Occipital lobe (tissue), 2 donors: ENCODE measurements around the gene SBF2. TPM values are rescaled to one million over a fixed set of nuclear protein-coding genes. Genes with fewer than 3 reads are reported as not detected.
"Not testable (repeated sequence)": the region's sequence is repeated elsewhere in the genome, so short reads cannot be mapped to it uniquely, and the experiment has no call there.

Source experiments
- DNase-seq: peaks from one replicate; lab custom pipeline; 2025; lab: John Stamatoyannopoulos, UW
- total RNA-seq: library from RNA; depleted of rRNA; stranded (reverse); fragments of >200 nt; gene quantifications from one replicate; pipeline ENCODE4 v1.2.3, GENCODE V29; 2014

The SBF2 gene
- total RNA-seq, 1 donor from 2014 or later = 132 TPM

DNA sequence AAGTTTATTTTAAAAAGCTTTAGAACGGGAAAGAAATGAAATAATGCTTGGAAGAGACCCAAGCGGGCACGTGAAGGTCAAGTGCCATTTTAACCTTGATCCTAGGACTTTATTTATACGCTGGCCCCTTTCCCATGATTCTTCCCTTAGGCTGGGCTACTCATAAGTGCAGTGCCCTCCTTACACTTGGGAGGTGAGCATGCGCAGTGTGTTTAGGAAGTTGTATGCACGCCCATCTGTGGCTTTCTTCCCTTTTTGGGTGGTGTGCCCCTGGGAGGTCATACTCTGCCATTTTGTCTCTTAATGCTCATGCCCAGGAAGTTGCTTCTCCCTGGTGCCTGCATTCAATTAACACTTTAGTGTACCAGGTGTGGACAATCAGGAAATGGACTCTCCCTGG, 390.4 kb downstream of the SBF2 start:
- DNase-seq = no peak

DNA sequence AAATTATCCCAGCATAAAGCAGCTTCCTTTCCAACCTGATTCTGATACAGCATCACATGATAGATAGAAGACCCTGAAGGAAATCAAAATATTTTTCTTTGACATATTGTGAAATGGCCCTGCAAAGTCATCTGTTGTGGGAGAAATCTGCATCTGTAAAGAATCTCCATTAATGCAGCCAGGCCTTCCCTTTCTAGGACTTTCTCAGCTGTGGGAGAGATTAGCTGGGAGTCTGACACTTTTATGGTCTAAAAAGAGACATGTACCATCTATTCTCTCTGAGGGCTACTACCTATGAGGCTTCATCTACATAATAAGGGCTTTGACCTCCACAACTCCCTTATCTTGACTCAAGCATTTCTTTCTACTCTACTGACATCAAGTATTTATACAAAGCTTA, 392.1 kb downstream of the SBF2 start:
- no peak for DNase-seq

DNA sequence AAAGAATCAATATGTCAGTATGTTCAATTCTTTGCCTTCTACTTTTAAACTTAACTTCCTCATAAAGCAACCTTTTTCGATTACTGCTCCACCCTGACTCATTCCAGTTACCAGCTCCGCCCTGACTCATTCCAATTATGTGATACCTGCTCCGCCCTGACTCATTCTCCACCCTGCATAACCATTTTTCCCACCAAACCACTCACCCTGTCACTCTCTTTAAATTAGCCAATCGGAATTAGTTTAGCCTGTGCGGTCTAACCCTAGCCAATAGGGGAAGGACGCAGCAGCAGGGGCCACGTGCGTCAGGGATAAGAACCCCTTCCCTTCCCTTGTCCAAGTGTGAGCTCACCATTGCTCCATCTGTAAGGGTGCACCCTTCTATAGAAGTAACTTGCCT, 393.8 kb downstream of the SBF2 start:
- not testable (repeated sequence) for DNase-seq

DNA sequence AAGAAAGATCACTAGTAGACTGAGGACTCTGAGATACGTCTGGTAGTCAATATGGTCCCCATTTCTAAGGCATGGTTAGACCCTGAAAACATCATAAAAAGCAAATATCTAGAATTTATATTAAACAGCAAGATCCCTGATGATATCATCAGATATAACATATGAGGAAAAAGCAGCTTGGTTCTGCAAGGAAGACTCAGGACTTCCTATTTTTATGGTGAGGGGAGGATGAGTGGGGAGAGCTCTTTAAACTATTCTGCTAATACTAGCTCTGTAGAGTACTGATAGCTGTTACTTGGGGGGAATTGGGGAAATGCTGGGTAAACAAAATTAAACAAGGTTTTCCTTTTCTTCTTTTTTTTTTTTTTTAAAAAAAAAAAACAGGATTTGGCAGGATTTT, 394.3 kb downstream of the SBF2 start:
- no peak for DNase-seq

DNA sequence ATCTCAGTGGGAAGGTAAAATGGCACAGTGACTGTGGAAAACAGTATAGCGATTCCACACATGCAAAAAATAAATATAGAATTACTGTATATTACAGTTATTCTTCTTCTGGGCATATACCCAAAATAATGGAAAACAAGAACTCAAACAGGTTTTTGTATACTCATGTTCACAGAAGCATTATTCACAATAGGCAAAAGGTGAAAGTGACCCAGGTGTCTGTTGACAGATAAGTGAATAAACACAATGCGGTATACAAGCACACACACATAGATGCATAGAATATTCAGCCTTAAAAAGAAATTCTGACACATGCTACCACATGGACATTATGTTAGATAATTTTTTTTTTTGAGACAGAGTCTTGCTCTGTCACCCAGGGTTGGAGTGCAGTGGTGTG, 397.1 kb downstream of the SBF2 start:
- no peak for DNase-seq

DNA sequence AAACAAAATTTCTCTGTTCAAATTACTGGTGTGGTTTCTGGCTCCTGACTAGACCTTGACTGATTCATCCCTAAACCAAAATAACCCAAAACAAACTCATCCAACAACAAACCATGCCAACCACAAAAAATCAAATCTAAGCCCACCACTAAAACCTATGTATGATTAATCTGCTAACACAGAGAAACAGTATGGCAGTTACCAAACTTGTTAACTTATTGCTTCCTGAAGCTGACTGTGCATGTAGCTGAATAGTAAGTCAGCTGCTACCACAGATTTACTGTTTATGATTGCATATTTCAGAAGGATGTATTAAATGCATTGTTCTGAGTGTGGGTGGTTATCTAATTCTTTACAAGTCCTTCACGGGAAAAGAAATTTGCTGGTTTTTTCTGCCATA, 399.0 kb downstream of the SBF2 start:
- no peak for DNase-seq

DNA sequence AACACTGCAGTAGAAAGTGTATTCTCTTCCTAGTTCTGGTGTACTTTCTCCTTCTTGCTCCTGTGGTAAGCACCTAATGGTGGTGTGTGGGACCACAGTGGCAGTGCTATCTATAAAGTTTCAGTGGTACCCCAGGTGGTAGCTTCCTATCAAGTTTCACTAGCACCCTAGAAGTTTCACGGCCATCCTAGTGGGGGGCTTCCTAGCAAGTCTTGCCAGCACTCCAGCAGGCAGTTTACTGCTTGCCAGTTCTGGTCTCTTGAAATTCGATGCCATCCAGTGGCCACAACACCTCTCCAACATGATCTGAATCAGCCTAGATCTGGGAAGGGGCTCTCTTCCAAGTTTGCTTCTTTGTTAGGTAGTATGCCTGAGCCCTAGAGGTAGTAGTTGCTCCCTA, 400.5 kb downstream of the SBF2 start:
- no peak for DNase-seq

DNA sequence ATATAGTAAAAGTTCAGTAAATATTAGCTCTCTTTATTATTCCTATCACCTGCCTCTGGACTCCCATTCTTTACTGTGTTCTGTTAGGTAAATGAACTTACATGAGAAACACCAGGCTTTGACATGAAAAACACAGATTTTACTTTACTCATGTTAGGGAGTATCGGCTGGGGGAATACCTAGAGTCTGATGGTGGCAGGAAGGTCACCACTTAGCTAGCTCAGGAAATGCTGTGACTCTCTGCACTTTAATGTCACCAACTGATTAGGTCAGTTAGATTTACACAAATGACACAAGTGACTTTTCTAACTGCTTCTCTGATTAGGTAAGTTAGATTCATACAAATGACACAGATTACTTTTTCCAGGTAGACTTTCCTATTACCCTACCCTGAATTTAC, 405.1 kb downstream of the SBF2 start:
- DNase-seq = no peak

DNA sequence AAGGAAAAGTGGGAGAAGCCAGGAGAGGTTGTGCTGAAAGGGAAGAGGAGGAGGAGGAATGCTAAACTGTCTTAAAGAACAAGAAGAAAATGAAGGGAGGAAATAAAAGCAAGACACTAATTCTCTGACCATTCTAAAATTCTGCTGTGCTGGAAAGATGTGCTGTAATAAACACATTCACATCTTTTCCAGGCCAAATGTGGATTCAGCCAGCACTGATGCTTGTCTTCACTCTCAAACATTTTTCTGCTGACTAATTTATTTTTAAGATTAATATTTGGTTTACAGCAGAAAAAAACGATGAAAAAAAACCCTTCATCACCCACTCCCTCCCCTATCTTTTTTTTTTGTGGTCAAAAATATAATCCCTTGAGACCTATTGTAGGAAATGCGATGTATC, 406.5 kb downstream of the SBF2 start:
- DNase-seq = no peak

DNA sequence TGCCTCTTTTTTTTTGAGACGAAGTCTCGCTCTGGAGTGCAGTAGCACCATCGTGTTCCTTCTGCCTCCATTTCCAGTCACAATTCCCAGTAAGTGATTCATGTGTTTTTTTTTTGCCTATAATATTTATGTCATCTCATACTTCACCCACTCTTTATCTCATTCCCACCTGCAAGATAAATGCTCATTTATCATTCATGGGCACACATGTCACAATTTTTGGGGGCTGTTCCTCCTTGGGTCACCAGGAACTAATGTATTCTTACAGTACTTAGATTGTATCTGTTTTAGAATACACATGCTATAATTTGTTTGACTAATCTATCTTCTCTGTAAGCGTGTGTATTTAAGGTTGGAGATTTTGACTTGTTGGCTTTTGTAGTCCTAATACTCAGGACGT, 407.4 kb downstream of the SBF2 start:
- DNase-seq = no peak

DNA sequence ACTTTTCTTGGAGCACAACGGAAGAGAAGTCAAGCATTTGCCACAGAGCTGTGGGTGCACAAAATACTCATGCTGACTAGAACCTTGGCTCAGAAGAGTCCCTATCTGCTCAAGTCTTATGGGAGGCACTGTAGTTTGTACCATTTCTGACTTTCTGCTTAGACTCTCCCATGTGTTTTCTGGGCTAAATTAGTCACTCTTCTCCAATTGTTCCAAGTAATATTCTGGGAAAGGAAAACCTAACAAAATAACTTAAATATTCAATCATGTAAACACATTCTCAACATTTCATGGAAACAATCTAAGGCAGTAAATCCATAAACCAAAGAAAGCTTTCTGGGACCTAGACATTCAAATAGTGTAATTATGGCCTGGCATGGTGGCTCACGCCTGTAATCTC, 409.4 kb downstream of the SBF2 start:
- no peak for DNase-seq

DNA sequence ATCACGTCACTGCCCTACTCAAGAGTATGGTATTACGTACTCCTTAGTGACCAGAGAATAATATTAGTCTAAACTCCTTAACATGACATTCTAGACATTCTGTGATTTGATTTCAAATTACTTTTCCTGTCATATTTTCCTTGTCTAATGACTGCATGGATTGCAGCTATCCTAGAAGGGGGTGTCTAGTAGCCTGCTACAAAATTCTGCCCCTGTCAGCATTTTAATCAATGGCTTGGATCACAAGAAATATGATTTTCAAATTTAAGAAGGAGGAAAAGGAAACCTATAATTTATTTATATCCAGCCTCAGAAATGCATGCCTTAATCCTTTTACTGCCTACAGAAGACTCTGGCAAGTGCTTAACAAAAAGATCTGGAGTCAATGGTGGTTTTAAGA, 413.4 kb downstream of the SBF2 start:
- DNase-seq = no peak

DNA sequence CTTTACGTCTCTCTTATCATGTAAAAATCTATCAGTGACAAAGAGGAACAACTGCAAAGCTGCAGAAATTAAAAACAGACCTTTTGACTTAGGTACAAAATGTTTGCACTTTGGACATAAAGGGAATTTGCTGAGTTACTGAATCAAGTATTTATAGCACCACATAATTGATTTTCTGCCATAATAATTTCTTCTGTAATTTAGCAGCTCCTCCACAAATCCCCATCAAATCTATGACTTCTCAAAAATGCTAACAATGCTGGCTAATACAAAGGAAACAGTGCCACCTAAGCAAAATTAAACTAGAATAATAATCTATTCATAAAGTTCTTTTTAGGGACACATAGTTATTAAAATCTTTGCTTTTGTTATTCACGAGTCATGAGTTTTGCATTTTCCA, 415.1 kb downstream of the SBF2 start:
- DNase-seq = no peak

DNA sequence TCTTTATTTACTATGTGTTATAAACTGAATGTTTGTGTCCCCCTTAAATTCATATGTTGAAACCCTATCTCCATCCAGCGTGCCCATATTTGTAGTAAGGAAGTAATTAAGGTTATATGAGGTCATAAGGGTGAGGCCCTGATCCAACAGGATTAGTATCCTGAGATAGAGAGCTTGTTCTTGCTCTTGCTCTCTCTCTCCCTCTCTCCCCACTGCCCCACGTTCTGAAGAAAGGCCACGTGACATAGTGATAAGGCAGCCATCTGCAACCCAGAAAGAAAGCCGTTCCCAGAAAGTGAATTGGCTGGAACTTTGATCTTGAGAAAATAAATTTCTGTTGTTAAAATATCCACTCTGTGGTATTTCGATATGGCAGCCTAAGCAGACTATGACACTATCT, 417.7 kb downstream of the SBF2 start:
- DNase-seq = no peak

DNA sequence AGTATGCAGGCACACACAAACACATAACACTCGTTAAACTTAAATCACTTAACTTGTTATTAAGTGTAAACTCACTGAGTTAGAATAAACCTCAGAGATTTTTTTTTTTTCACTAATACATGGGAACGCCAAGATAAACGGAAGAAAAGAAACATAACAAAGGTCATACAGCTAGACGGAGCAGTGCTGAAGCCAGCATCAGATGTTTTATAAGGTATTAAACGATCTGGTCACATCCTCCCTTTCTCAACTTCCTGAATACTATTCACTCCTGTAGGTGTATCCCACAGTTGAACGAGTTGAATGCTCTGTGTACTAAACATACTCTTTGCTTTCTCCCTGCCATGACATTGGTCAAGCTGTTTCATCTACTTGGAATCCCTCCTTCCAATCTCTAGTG, 418.2 kb downstream of the SBF2 start:
- DNase-seq = no peak

DNA sequence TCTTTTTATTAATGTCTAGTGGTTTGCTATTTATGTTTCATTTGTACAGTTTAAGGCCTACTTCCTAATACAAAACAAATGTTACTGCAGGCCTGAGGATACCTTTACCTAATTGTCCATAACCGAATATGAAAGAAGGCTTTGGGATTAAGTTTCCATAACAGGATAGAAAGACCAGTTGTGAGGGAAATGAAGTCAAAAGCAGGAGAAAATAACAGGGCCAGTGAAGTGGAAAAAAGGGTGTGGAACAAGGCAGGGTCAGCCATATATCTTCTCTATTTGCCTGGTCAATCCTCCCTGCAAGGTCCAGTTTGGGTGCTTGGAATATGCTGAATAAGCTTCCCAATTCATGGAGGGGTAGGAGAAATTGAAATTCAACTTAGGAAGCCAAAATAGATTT, 418.6 kb downstream of the SBF2 start:
- no peak for DNase-seq

DNA sequence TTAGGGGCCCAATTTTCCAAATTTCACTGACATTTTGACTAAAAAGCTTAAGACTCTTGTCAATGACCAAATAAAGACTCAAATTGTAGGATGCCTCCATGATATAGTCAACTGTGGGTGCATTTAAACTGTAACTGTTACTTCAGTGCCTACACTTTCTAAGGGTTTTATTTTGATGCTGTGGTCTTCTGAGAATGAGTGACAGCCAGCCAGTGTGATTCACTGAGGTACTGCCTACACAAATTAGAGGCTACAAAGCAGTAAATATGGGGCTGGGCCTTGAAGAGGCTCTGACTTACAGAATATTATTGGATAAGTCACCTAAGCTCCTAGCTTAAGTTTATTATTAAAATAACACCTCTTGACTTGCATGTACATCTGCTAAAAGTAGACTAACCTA, 419.6 kb downstream of the SBF2 start:
- no peak for DNase-seq

DNA sequence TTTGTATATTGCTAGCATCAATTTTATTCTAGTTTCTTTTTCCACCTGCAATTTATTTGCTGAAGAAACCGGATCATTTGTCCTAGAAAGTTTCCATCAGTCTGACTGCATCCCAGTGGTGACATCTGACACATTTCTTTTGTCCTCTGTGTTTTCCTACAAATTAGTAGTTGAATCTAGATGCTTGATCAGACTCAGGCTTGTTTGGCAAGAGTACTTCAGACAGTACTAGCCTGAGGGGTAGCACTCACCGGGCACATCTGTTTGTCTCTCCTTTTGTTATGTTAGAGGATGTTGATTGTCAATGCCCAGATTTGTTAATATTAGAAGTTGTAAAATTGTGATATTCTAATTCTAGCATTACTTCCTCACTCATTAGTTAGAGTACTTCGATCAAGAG, 425.4 kb downstream of the SBF2 start:
- DNase-seq = no peak

DNA sequence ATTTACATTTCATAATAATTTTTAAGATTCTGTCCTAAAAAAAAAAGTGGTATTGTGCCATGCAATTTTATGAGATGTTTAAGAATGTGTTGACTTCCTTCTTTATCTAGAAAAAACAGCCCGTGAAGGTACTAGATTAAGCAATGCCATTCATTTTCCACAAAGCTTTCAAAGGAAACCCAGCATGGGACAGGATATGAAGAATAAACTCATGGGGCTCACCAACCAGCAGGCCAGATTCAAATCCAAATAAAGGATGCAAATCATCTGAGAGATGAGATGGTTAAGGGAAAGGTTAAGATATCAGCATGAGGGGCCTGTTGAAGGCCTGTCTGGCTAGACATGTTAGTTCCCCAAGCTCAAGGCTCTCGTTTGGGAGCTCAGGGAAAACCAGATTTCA, 431.0 kb downstream of the SBF2 start:
- no peak for DNase-seq

DNA sequence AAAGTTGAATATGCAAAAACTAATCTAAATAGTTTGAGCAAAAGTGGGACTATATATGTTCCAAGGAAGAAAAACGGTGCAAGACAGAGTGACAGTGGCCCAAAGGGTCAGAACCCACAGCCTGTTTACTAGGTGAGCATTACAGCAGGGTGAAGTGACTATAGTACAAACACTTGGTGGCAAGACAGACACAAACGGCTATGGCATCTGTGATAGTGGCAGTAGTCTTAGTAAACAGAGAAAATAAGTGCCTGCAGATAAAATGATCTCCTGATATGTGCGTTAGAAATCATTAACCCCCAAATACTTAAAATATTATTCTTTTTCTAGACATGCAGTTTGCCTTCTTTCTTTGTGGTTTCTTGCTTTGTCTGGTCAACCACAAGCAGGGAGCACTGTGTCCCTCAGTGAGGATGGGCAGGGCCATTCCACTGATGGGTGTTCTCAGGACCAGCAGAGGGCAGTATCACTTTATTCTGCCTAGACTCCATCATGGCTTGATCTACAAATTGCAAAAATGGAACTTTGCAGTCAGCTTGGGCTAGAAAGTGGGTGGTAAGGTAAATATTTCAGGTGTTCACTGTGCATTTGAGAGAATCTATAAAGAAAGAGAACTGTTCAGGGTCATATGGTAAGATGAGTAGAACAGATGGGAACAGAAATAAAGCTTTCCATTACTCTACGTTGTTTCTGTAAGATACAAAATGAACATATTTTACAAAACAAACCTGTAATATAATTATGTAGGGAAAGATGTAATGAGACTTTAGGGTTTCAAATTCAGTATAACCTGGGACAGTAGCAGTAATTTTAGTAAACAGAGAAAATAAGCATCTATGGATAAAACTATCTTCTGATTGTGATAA, 431.9 kb downstream of the SBF2 start:
- DNase-seq = no peak

DNA sequence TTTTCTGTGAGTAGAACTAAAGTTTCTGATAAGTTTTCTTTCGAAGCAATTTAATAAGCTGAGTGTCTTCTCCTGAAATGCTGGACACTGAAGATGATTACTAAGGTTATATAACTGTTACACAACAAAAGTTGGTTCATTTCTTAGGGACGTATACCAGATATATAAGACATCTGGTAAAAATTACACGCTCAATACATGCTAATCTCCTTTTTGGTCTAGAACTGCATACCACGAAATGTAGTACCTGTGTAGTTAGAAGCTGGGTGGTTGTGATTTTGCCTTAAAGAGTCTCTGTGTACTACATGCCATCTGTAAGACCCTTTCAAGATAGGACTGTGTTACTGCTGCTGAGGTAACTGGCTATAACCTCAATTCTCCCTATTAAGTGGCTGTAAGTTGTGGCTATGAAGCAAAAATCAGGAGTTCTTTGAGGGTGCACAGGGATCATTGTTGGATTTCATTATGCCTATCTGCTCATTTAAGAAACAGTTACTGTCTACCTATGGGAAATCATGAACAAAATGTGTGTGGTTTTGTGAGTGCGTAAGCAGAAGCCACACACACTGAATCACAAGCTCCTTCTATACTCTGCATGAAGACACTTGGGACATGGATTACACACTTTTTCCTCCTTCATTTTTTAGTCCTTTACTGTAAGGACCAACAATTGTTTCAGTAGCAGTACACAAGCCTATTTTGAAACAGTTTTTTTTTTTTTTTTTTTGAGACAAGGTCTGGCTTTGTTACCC, 434.3 kb downstream of the SBF2 start:
- no peak for DNase-seq

DNA sequence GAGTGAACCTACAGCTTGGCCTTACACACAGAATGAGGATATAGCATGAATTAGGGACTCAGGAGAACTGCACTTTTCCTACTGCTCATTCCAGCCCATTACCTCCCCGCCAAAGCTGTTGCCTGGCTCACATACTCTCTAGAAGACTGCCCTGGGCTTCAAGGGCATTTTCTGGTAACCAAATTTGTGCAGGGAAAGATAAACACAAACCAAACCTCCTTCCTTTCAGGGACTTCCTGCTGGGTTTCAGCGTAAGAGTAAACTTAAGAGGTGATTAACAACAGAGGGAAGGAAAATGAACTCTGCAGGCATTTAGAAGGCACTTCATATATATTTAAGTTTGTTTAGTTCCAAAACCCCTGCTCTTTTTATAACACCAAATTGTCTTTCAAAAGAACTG, 435.2 kb downstream of the SBF2 start:
- no peak for DNase-seq

DNA sequence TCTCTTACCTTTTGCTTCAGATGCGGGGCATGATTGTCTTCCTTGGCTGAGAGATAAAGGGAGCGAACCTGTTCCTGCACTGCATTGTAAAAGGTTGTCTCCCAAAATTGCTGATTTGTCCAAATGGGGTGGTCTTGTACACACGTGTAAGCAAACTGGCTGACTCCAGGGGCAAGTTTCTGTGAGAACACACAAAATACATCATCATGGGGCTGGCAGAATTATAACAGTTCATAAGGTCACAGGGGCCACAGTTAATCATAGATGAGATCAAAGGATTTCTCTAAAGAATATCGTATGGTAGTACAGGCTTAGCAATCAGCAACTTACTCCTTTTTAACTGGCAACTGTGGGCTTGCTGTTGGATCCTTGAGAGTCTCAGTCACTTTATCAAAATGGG, 435.8 kb downstream of the SBF2 start:
- no peak for DNase-seq
